GM19452 (cell line): Measurements from ENCODE around the gene VRK2.
"Not testable (repeated sequence)": the region's sequence is repeated elsewhere in the genome, so short reads cannot be mapped to it uniquely, and the experiment has no call there.

Experiments used
- ATAC-seq: cut with Tn5 transposase; IDR thresholded peaks from one replicate; pipeline ENCODE4 v1.9.1; 2021; ENCODE audit not compliant: unreplicated experiment

Gene VRK2

DNA sequence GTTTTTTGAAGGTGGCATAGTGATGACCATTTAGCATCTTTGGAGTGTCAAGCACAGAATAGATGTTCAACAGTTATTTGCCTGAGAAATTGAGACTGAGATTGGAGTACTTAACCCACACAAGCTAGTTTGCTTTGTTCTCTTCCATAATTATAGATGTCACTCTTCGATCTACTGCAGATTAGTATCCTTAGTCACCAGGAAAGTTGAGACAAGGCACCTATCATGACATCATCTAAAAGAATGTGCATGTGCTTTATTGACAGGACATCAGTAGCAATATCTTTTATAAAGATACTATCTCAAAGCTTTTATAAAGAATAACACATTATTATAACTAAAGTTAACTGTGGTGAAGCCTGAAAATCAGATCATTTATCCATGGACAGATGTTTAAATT lies 6.4 kb downstream of the VRK2 start:
- ATAC-seq: no peak

DNA sequence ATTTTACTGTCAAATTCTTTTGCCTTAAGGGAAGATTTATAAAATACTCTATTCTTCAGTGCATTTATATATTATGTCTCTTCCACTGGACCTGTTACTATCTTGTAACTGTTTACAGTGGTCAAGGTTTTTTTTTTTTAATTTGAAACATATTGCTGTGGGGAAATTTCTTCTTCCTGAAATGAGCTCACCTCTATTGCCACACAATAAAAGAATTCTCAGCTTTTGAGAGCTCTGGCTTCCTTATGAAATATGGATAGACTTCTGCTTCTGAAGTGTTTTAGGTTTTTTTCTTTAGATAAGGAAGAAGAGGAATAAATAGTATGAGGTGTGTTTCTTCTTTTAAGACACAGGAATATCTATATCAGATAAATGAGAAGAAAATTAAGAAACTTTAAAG lies 7.7 kb downstream of the VRK2 start:
- ATAC-seq: no peak

DNA sequence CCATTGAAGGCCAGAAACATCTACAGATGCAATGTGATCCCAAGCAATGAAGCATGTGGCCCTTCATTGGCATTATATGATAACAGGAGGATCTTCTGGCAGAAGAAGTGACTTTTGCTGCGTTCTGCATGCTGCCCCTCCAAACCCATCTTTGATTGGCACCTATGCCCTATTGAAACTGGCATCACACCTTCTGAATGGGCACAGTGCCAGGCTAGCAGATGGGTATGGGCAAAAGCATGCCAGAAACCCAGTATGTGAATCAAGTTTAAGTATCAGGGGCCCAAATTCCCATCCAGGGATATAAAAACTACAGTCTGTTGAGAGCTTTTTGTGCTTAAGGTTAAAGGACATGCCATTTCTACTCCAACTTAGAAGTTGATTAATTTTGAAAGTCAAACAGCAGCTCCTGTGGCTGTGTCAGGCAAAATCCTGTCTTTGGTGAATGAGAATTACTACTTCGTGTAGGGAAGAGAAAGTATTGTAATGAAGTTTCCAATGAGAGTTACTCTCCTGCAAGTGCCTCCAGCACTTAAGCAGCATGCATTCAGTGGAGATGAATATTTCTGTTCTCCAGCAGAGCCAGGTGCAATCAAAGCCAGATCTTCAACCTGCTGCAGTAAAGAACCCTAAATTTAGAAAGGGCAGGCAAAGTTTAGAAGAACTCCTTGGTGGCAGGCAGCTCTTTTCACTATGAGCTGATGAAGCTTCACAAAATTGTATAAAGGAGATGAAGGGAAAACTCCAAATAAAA lies 8.6 kb downstream of the VRK2 start:
- ATAC-seq: no peak

DNA sequence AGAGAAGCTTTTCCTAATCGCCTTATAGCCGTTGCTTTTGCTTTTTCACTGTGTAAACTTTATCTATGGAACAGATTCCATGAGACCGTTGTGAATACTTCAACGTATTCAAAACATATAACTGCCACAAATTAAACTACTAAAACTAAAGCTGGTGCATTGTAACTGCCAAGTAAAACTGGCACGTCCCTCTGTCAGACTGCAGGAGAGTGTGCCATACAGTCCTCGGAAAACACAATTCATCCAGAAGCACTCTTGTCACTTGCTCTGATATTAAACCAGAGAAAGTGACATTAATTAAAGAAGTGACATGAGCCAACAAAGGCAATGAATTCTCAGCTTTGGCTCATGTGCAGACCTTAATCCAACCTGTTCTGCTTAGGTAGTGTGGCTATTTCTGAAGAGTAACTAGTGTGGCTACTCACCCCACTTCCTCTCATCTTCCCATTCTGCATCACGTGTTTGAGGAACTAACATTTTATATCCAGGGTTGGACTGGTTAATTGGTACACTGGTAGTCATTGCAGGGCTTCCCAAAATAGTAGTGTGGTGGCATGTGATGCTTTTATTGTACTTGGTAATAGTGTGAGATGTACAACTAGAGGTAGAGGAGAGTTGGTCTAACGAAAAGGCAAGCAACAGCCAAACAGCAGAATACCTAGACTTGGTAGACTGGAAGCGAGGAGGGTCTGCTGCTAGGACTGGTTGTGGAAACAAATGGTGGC lies 9.7 kb downstream of the VRK2 start:
- ATAC-seq: no peak

- ATAC-seq: no peak
These were observed 11.3 kb downstream of the VRK2 start for GRCh38 chr2:58057707-58058530.

DNA sequence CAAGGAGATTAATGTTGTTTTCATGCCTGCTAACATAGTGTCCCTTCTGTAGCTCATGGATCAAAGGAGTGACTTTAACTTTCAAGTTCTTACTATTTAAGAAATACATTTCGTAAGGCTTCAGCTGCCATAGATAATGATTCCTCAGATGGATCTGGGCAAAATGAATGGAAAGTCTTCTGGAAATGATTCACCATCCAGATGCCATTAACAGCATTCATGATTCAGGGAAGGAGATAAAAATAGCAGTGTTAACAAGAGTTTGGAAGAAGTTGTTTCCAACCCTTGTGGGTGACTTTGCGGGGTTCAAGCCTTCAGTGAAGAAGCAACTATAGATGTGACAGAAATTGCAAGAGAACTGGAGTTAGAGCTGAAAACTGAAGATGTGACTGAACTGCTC lies 17.0 kb downstream of the VRK2 start:
- ATAC-seq: no peak

- ATAC-seq: no peak
These were observed 17.5 kb downstream of the VRK2 start for GRCh38 chr2:58064086-58064485.

DNA sequence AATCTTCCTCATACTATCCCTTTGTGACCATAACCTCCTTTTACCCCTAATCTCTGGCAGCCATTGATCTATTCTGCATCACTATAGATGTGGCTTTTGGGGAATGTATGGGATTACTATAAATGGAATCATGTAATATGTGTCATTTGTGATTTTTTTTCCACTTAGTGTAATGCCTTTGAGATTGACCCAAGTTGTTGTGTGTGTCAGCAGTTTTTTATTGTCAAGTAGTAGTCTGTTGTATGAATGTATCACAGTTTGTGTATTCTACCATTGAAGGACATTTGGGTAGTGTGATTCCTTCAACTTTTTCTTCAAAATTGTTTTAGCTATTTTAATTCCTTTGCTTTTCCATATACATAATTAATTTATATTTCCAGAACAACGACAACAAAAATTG lies 18.6 kb downstream of the VRK2 start:
- ATAC-seq: no peak

GRCh38 chr2:58067001-58067400 lies 20.4 kb downstream of the VRK2 start:
- no peak for ATAC-seq

DNA sequence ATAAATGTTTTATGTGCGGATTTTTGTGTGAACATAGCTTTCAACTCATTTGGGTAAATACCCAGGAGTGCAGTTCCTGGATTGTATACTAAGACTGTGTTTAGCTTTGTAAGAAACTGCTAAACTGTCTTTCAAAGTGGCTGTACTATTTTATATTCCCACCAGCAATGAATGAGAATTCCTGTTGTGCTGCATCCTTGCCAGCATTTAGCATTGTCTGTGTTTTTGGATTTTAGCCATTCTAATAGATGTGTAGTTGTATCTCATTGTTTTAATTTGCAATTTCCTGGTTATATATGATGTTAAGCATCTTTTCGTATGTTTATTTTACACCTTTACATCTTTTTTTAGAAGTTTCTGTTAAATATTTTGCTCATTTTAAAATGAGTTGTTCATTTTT lies 24.2 kb downstream of the VRK2 start:
- no peak for ATAC-seq

GRCh38 chr2:58072102-58072501 lies 25.5 kb downstream of the VRK2 start:
- no peak for ATAC-seq

GRCh38 chr2:58073008-58073407 lies 26.4 kb downstream of the VRK2 start:
- ATAC-seq: no peak

DNA sequence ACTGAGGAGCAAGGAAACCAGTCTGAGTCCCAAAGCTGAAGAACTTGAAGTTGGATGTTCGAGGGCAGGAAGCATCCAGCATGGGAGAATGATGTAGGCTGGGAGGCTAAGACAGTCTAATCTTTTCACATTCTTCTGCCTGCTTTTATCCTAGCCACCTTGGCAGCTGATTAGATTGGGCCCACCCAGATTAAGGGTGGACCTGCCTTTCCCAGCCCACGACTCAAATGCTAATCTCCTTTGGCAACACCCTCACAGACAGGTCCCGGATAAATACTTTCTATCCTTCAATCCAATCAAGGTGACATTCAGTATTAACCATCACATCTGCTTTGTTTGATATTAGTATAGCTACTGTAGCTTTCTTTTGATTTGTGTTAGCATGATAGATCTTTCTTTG lies 27.1 kb downstream of the VRK2 start:
- ATAC-seq: no peak

- ATAC-seq: no peak
These were observed 34.4 kb downstream of the VRK2 start for GRCh38 chr2:58081000-58081399.

DNA sequence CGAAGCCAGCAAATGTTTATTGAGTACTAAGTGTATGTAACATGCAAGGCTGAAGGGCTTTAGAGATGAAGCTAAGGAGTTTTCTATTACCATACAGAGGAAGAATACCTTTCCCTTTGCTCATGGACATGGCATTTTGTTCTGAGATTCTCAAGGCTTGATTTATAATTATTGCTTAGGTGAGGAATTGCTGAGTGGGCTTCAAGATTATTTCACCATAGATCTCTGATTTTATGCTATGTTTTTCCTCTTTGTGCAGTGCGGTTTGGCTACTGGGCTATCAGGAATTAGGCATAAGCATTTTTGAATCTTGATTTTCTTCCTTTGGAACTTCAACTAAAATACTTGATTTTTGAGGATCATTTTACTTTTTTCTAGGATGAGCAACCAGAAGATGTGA lies 42.5 kb downstream of the VRK2 start:
- no peak for ATAC-seq

DNA sequence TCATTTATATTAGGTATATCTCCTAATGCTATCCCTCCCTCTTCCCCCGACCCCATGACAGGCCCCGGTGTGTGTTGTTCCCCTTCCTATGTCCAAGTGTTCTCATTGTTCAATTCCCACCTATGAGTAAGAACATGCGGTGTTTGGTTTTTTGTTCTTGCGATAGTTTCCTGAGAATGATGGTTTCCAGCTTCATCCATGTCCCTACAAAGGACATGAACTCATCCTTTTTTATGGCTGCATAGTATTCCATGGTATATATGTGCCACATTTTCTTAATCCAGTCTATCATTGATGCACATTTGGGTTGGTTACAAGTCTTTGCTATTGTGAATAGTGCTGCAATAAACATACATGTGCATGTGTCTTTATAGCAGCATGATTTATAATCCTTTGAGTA lies 46.2 kb downstream of the VRK2 start:
- ATAC-seq: not testable (repeated sequence)

- ATAC-seq: no peak
These were observed 50.4 kb downstream of the VRK2 start for GRCh38 chr2:58097025-58097424.

GRCh38 chr2:58098254-58099095 lies 51.9 kb downstream of the VRK2 start:
- ATAC-seq: no peak

GRCh38 chr2:58099096-58099769 lies 52.6 kb downstream of the VRK2 start:
- ATAC-seq: no peak

GRCh38 chr2:58101500-58101899 lies 54.9 kb downstream of the VRK2 start:
- no peak for ATAC-seq
